HepG2 (cell line): Measurements from ENCODE around the gene NES. TPM values are rescaled to one million over a fixed set of nuclear protein-coding genes. Genes with fewer than 3 reads are reported as not detected.

Source experiments
- ARNT ChIP-seq: fragments of 450-650 bp; IDR thresholded peaks from 2 replicates; pipeline ENCODE4 v1.6.1; 2017
- KDM2A ChIP-seq: sonication (generic); formaldehyde crosslinking; IDR thresholded peaks from 2 replicates; pipeline ENCODE4 v1.4.0; 2020; ENCODE audit warnings: low read depth, missing genetic modification reagents, borderline replicate concordance
- MAZ ChIP-seq, 2 experiments: sonication (generic) in 1 of 2; formaldehyde crosslinking in 1 of 2; IDR thresholded peaks; 2 replicates each; pipeline versions ENCODE4 v1.5.0 to v1.6.1; 2012 to 2020; ENCODE audit warnings: low read depth in 2 of 2, mild to moderate bottlenecking in 2 of 2, borderline replicate concordance in 1 of 2, improper control_type of control experiment in 1 of 2, low read length in 1 of 2, missing genetic modification reagents in 1 of 2, moderate library complexity in 1 of 2
- NFKBIZ ChIP-seq: IDR thresholded peaks from 2 replicates; pipeline ENCODE4 v1.6.1; 2018; ENCODE audit warnings: missing genetic modification reagents, missing compliant biosample characterization
- NR2F2 ChIP-seq: IDR thresholded peaks from 2 replicates; pipeline ENCODE4 v1.6.1; 2012; ENCODE audit warnings: low read depth, inconsistent platforms, borderline replicate concordance
- PCBP1 ChIP-seq: fragments of 200-400 bp; formaldehyde crosslinking; IDR thresholded peaks from 2 replicates; pipeline ENCODE4 v1.6.1; 2017; ENCODE audit warnings: mild to moderate bottlenecking, low read depth, low read length, borderline replicate concordance
- PHF21A ChIP-seq: sonication (generic); formaldehyde crosslinking; IDR thresholded peaks from 2 replicates; pipeline ENCODE4 v1.5.0; 2020; ENCODE audit warnings: mild to moderate bottlenecking, missing genetic modification reagents
- POGZ ChIP-seq: sonication (generic); formaldehyde crosslinking; IDR thresholded peaks from 2 replicates; pipeline ENCODE4 v1.4.0; 2020; ENCODE audit warnings: mild to moderate bottlenecking, missing genetic modification reagents
- RORA ChIP-seq: sonication (generic); formaldehyde crosslinking; IDR thresholded peaks from 2 replicates; pipeline ENCODE4 v1.5.0; 2020; ENCODE audit warnings: mild to moderate bottlenecking, missing genetic modification reagents, moderate library complexity
- STAG1 ChIP-seq: sonication (generic); formaldehyde crosslinking; IDR thresholded peaks from 2 replicates; pipeline ENCODE4 v1.4.0; 2020; ENCODE audit warnings: missing genetic modification reagents
- ZBTB7A ChIP-seq: sonication (generic); formaldehyde crosslinking; IDR thresholded peaks from 2 replicates; pipeline ENCODE4 v1.8.0; 2022; ENCODE audit warnings: mild to moderate bottlenecking, missing genetic modification reagents
- ZFX ChIP-seq: sonication (generic); formaldehyde crosslinking; IDR thresholded peaks from 2 replicates; pipeline ENCODE4 v1.4.0; 2020; ENCODE audit warnings: mild to moderate bottlenecking, low read depth, missing genetic modification reagents, moderate library complexity
- ZNF138 ChIP-seq: sonication (generic); formaldehyde crosslinking; IDR thresholded peaks from 2 replicates; pipeline ENCODE4 v1.5.0; 2020; ENCODE audit warnings: mild to moderate bottlenecking, low read depth, missing genetic modification reagents
- ZNF556 ChIP-seq: sonication (generic); formaldehyde crosslinking; IDR thresholded peaks from 2 replicates; pipeline ENCODE4 v1.4.0; 2020; ENCODE audit warnings: mild to moderate bottlenecking, missing genetic modification reagents, borderline replicate concordance
- ZNF614 ChIP-seq: IDR thresholded peaks from 2 replicates; pipeline ENCODE4 v1.6.1; 2018; ENCODE audit warnings: missing biosample characterization, missing genetic modification reagents, inconsistent platforms, borderline replicate concordance
- polyA plus RNA-seq, 8 experiments: library from polyadenylated mRNA; depleted of rRNA in 3 of 8; stranded (reverse) in 7 of 8; unstranded in 1 of 8; fragments of >200 nt; fragmentation: Illumina TruSeq in 4 of 8; extraction: Trizol in 4 of 8; gene quantifications; 2 replicates each; pipeline versions ENCODE4 v1.2.1 to v1.2.3, GENCODE V29; 2011 to 2016; ENCODE audit warnings: low read depth in 4 of 8, missing spikeins in 1 of 8, mixed read lengths in 1 of 8; ENCODE audit not compliant: insufficient read depth in 1 of 8
- total RNA-seq, 5 experiments: library from RNA; depleted of rRNA; stranded (reverse); fragments of >200 nt; fragmentation: Illumina TruSeq; extraction: Trizol; gene quantifications; 2 replicates each; pipeline ENCODE4 v1.2.3, GENCODE V29; 2016; ENCODE audit warnings: low read depth in 1 of 5
- TF ChIP-seq, protein P1 (sequence below): sonication (generic); formaldehyde crosslinking; IDR thresholded peaks from 2 replicates; pipeline ENCODE4 v1.4.0; 2020; ENCODE audit warnings: mild to moderate bottlenecking, missing genetic modification reagents
- TF ChIP-seq, protein P2 (sequence below): conservative IDR thresholded peaks from 2 replicates; pipeline ENCODE4 v1.6.1; 2018; ENCODE audit warnings: missing genetic modification reagents
- TF ChIP-seq, protein P3 (sequence below): sonication (generic); formaldehyde crosslinking; IDR thresholded peaks from 2 replicates; pipeline ENCODE4 v1.8.0; 2023; ENCODE audit warnings: mild to moderate bottlenecking, missing genetic modification reagents
- TF ChIP-seq, protein P4 (sequence below): sonication (generic); formaldehyde crosslinking; IDR thresholded peaks from 2 replicates; pipeline ENCODE4 v1.8.1; 2023; ENCODE audit warnings: mild to moderate bottlenecking, missing genetic modification reagents, borderline replicate concordance

NES gene
- total and polyA plus RNA-seq, 2 of the 13 experiments (the other 11 are each of a cell fraction or from before 2014, with no cell fraction given) = 1.7 to 16.6 TPM

DNA sequence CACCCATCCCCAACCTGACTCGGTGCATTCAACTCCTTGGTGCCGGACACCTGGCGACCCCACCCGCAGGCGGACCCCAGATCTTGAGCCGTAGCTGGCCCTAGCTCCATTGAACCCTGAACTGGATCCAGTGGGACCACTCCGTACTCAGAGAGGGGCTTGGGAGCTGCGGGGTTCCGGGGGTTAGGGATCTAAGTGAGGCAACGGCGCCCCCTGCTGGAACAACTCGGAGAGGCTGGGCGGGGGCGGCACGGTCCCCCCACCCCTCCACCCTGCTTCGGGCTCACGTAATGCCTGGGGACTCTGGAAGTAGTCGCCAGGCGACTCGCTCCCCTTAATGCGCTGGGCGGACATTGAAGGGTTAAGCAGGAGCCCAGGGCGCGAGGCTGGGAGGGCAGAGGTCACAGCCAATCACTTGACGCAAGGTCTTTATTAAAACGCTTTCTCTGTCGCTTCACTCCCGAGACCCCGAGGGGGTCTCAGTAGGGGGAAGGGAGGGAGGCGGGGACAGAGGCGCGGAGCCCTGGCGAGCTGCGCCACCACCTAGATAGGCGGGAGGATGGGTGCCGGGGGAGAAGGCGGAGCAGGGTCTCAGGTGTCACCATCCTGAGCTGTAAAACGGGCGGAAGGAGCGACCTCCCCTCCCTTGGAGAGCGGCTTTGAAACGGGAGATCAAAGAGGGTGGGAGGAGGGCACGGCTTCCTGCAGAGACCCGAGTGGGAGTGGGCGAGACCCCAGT is 28.9 kb upstream of the NES start (continued):
- TF ChIP-seq, protein P1, sequence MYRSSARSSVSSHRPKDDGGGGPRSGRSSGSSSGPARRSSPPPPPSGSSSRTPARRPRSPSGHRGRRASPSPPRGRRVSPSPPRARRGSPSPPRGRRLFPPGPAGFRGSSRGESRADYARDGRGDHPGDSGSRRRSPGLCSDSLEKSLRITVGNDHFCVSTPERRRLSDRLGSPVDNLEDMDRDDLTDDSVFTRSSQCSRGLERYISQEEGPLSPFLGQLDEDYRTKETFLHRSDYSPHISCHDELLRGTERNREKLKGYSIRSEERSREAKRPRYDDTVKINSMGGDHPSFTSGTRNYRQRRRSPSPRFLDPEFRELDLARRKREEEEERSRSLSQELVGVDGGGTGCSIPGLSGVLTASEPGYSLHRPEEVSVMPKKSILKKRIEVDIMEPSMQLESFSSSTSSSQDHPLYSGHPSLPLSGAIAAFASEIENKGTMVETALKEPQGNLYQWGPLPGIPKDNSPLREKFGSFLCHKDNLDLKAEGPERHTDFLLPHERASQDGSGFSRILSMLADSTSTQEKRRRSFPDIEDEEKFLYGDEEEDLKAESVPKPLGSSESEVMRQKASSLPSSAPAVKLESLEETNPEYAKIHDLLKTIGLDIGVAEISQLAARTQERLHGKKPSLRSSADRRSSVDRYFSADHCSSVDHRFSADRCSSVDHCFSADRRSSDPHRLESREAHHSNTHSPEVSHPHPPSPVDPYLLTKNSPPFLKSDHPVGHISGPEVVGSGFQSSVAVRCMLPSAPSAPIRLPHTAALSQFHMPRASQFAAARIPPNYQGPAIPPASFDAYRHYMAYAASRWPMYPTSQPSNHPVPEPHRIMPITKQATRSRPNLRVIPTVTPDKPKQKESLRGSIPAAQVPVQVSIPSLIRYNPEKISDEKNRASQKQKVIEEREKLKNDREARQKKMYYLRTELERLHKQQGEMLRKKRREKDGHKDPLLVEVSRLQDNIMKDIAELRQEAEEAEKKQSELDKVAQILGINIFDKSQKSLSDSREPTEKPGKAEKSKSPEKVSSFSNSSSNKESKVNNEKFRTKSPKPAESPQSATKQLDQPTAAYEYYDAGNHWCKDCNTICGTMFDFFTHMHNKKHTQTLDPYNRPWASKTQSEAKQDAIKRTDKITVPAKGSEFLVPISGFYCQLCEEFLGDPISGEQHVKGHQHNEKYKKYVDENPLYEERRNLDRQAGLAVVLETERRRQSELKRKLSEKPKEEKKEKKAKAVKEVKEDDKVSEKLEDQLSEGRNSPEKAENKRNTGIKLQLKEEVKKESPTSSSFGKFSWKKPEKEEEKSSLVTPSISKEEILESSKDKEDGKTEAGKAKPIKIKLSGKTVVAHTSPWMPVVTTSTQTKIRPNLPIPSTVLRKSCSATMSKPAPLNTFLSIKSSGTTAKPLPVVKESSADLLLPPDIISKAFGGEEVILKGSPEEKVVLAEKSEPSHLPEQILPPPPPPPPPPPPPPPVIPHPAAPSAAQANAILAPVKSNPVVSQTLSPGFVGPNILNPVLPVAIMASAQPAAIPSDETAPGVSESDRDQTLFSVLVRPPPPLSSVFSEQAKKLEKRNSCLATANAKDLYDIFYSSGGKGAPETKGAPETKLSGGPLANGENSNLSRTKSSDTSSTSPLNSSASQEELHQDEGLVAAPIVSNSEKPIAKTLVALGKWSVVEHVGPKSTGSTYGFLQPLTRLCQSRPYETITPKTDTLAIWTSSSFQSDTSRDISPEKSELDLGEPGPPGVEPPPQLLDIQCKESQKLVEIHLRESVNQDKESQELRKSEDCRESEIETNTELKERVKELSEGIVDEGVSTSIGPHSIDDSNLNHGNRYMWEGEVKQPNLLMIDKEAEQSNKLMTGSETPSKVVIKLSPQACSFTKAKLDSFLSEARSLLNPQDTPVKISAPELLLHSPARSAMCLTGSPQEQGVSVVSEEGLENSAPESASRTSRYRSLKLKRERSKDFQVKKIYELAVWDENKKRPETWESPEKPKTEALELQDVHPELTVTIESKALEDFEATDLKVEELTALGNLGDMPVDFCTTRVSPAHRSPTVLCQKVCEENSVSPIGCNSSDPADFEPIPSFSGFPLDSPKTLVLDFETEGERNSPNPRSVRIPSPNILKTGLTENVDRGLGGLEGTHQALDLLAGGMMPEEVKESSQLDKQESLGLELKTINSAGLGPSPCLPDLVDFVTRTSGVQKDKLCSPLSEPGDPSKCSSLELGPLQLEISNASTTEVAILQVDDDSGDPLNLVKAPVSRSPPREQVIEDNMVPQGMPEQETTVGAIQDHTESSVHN = no peak
- no peak for TF ChIP-seq NR2F2
- TF ChIP-seq ZNF138 (CRISPR knock-in tag) = no peak
- no peak for TF ChIP-seq POGZ (CRISPR knock-in tag)
- peak; percentile 47; the same call in 1 of the 2 replicates for TF ChIP-seq ZBTB7A (CRISPR knock-in tag)
- no peak for TF ChIP-seq ZNF614 (CRISPR knock-in tag)
- no peak for TF ChIP-seq ZFX (CRISPR knock-in tag)
- TF ChIP-seq KDM2A (CRISPR knock-in tag) = no peak
- no peak for TF ChIP-seq ZNF556
- TF ChIP-seq, protein P2, sequence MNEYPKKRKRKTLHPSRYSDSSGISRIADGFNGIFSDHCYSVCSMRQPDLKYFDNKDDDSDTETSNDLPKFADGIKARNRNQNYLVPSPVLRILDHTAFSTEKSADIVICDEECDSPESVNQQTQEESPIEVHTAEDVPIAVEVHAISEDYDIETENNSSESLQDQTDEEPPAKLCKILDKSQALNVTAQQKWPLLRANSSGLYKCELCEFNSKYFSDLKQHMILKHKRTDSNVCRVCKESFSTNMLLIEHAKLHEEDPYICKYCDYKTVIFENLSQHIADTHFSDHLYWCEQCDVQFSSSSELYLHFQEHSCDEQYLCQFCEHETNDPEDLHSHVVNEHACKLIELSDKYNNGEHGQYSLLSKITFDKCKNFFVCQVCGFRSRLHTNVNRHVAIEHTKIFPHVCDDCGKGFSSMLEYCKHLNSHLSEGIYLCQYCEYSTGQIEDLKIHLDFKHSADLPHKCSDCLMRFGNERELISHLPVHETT (CRISPR knock-in tag) = no peak
- TF ChIP-seq PHF21A (CRISPR knock-in tag) = no peak; the same call in 1 of the 2 replicates
- TF ChIP-seq, protein P3, sequence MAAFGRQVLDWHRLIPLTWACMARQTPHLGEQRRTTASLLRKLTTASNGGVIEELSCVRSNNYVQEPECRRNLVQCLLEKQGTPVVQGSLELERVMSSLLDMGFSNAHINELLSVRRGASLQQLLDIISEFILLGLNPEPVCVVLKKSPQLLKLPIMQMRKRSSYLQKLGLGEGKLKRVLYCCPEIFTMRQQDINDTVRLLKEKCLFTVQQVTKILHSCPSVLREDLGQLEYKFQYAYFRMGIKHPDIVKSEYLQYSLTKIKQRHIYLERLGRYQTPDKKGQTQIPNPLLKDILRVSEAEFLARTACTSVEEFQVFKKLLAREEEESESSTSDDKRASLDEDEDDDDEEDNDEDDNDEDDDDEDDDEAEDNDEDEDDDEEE = no peak
- TF ChIP-seq PCBP1 = no peak
- no peak for TF ChIP-seq NFKBIZ (CRISPR knock-in tag)
- TF ChIP-seq STAG1 (CRISPR knock-in tag) = peak; percentile 59
- TF ChIP-seq, protein P4, sequence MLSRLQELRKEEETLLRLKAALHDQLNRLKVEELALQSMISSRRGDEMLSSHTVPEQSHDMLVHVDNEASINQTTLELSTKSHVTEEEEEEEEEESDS (CRISPR knock-in tag) = no peak
- no peak for TF ChIP-seq RORA
- TF ChIP-seq MAZ (IDR thresholded peaks at IDR 0.05; ENCODE audit: borderline replicate concordance, low read depth, low read length) = no peak
- no peak for TF ChIP-seq MAZ (CRISPR knock-in tag; IDR thresholded peaks at IDR 0.05; ENCODE audit: low read depth)
- TF ChIP-seq ARNT = no peak
